Measurements from ENCODE around the gene EEF2K. TPM values are rescaled to one million over a fixed set of nuclear protein-coding genes. Genes with fewer than 3 reads are reported as not detected.

The EEF2K gene
- total and polyA plus RNA-seq, 2 donors, result 5.8 to 8.6 TPM

- no peak for DNase-seq (ENCODE audit: low read depth in 6 of 9, low spot score in 9 of 9)
- no peaks in the 10 kb centered on the region for H3K4me1 ChIP-seq (ENCODE audit: control insufficient read depth in 2 of 2, insufficient read depth in 2 of 2, low read length in 2 of 2)
- no peak overlapping the region for H3K27ac ChIP-seq (ENCODE audit: low read depth in 1 of 2, low read length in 1 of 2)
- WGBS, result 98% methylated on average over 23 of the region's 23 CpGs
- H3K36me3 ChIP-seq (ENCODE audit: control insufficient read depth in 2 of 2, insufficient read depth in 2 of 2, low read length in 1 of 2), result peaks cover 63 to 68% of the 10 kb centered on the region in 2 donors
- no peak overlapping the region for H3K4me3 ChIP-seq (ENCODE audit: low read length in 2 of 2)
- H3K9me3 ChIP-seq (ENCODE audit: control insufficient read depth in 2 of 2, insufficient read depth in 1 of 2, low read length in 1 of 2), result no peaks in the 10 kb centered on the region
- H3K27me3 ChIP-seq (ENCODE audit: control insufficient read depth in 2 of 2, insufficient read depth in 1 of 2, low read length in 1 of 2), result no peaks in the 10 kb centered on the region
Observed at GRCh38 chr16:22312897-22313781, 107.1 kb downstream of the EEF2K start.

DNA sequence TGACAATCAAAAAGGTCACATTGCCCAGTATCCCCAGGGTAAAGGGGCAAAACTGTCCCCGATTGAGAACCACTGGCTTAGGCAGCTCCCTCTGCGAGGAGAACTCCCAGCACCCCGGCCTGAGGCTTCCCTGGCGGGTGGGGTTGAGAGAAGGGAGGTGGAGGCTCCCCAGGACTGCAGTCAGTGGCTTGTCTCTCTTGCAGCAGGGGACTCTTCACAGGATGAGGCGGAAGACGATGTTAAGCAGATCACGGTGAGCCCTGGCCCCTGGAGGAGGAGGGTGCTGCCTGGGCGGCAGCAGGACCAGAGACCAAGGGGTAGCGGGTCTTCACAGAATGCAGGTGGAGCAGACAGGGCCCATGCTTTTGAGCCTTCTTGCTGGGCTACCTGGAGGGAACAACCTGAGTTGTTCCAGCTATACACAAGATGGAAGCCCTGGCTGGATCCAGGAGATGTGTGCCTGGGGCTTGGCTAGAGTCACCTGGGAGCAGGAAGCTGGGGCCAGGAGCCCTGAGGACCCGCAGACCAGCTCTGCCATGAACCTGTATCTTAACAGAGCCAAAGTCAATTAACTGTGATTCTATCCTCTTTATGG, 107.9 kb downstream of the EEF2K start:
- no peaks in the 10 kb centered on the region for H3K9me3 ChIP-seq (ENCODE audit: control insufficient read depth in 2 of 2, insufficient read depth in 1 of 2, low read length in 1 of 2)
- H3K4me3 ChIP-seq (ENCODE audit: low read length in 2 of 2), result no peak overlapping the region
- no peaks in the 10 kb centered on the region for H3K4me1 ChIP-seq (ENCODE audit: control insufficient read depth in 2 of 2, insufficient read depth in 2 of 2, low read length in 2 of 2)
- DNase-seq (ENCODE audit: low read depth in 6 of 9, low spot score in 9 of 9), result no peak
- WGBS, result 97% methylated on average over 10 of the region's 10 CpGs
- H3K36me3 ChIP-seq (ENCODE audit: control insufficient read depth in 2 of 2, insufficient read depth in 2 of 2, low read length in 1 of 2), result peaks cover 63 to 71% of the 10 kb centered on the region in 2 donors
- H3K27me3 ChIP-seq (ENCODE audit: control insufficient read depth in 2 of 2, insufficient read depth in 1 of 2, low read length in 1 of 2), result no peaks in the 10 kb centered on the region
- H3K27ac ChIP-seq (ENCODE audit: low read depth in 1 of 2, low read length in 1 of 2), result no peak overlapping the region

DNA sequence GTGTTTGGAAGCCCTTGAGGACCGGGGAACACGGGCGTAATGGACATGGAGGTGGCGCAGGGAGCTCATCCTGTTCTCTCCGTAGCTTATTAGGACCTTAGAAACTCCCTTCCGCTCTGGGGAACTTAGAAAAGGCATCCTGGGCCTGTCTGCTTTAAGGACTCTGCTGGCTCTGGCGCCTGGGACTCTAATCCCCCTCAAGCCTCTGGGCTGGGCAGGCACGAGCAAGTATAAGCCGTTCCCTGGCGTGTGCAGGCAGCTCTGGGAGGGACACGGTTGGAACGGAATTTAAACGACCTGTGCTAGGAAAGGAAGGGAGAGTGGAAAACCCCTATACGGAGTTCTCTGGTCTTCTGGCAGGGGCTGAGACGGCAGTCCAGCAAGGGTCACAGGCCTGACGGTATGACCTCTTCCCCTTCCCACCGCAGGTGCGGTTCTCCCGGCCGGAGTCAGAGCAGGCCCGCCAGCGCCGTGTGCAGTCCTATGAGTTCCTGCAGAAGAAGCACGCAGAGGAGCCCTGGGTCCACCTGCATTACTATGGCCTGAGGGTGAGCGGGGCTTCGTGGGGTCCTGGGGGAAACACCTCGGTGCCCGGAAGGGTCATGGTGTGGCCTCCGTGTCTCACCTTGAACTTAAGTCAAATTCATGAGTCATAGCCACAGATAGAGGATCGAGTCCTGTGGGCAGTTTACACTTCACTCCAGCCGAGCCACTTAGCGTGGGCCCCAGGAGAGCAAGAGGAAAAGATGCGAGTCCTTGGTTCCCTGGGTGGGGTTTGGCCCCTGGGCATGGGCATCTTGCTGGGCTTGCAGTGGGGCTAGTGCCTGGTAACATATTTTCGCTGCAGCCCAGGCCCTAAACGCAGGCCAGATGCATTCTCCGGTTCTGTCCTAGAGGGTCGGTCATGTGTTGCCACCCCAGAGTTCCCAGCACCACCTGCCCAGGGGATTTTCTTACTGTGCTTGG, 108.9 kb downstream of the EEF2K start:
- DNase-seq (ENCODE audit: low read depth in 6 of 9, low spot score in 9 of 9), result peak in 1 of 9 donors; percentile 28

GRCh38 chr16:22315979-22316378, 109.9 kb downstream of the EEF2K start:
- no peak for DNase-seq (ENCODE audit: low read depth in 6 of 9, low spot score in 9 of 9)
- no peaks in the 10 kb centered on the region for H3K9me3 ChIP-seq (ENCODE audit: control insufficient read depth in 2 of 2, insufficient read depth in 1 of 2, low read length in 1 of 2)
- no peak overlapping the region for H3K4me3 ChIP-seq (ENCODE audit: low read length in 2 of 2)
- no peaks in the 10 kb centered on the region for H3K4me1 ChIP-seq (ENCODE audit: control insufficient read depth in 2 of 2, insufficient read depth in 2 of 2, low read length in 2 of 2)
- no peak overlapping the region for H3K27ac ChIP-seq (ENCODE audit: low read depth in 1 of 2, low read length in 1 of 2)
- no peaks in the 10 kb centered on the region for H3K27me3 ChIP-seq (ENCODE audit: control insufficient read depth in 2 of 2, insufficient read depth in 1 of 2, low read length in 1 of 2)
- WGBS, result 98% methylated on average over 1 of the region's 1 CpG
- peaks cover 54 to 61% of the 10 kb centered on the region in 2 donors for H3K36me3 ChIP-seq (ENCODE audit: control insufficient read depth in 2 of 2, insufficient read depth in 2 of 2, low read length in 1 of 2)

More for the DNA sequence above, 108.9 kb downstream of the EEF2K start:
- no peaks in the 10 kb centered on the region for H3K4me1 ChIP-seq (ENCODE audit: control insufficient read depth in 2 of 2, insufficient read depth in 2 of 2, low read length in 2 of 2)
- no peaks in the 10 kb centered on the region for H3K9me3 ChIP-seq (ENCODE audit: control insufficient read depth in 2 of 2, insufficient read depth in 1 of 2, low read length in 1 of 2)
- H3K4me3 ChIP-seq (ENCODE audit: low read length in 2 of 2), result no peak overlapping the region
- no peaks in the 10 kb centered on the region for H3K27me3 ChIP-seq (ENCODE audit: control insufficient read depth in 2 of 2, insufficient read depth in 1 of 2, low read length in 1 of 2)
- peaks cover 54 to 63% of the 10 kb centered on the region in 2 donors for H3K36me3 ChIP-seq (ENCODE audit: control insufficient read depth in 2 of 2, insufficient read depth in 2 of 2, low read length in 1 of 2)
- peak overlapping the region in 1 of 2 donors; percentile 8 for H3K27ac ChIP-seq (ENCODE audit: low read depth in 1 of 2, low read length in 1 of 2)
- 95% methylated on average over 37 of the region's 37 CpGs for WGBS

DNA sequence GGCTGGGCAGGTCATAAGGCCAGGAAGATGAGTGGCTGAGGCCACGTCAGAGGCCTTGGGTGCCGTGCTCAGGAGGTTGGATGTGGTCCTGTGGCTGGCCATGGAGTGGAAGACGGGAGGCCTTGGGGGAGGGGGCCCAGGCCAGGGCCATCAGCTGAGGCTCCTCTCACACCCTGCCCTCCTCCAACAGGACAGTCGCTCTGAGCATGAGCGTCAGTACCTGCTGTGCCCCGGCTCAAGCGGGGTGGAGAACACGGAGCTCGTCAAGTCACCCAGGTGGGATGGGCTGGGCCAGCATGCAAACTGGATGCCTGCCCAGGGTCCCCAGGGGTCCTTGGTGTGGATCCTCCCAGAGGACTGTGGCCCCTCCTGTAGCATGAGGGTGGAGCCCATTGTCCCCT, 110.3 kb downstream of the EEF2K start:
- Histone ChIP-seq H3K27me3 (ENCODE audit: control insufficient read depth in 2 of 2, insufficient read depth in 1 of 2, low read length in 1 of 2) (no peaks in the 10 kb centered on the region), H3K9me3 (ENCODE audit: control insufficient read depth in 2 of 2, insufficient read depth in 1 of 2, low read length in 1 of 2) (peaks cover 0 to 1% of the 10 kb centered on the region in 2 donors), H3K36me3 (ENCODE audit: control insufficient read depth in 2 of 2, insufficient read depth in 2 of 2, low read length in 1 of 2) (peaks cover 54 to 61% of the 10 kb centered on the region in 2 donors), H3K4me1 (ENCODE audit: control insufficient read depth in 2 of 2, insufficient read depth in 2 of 2, low read length in 2 of 2) (no peaks in the 10 kb centered on the region), H3K27ac (ENCODE audit: low read depth in 1 of 2, low read length in 1 of 2) (no peak overlapping the region), H3K4me3 (ENCODE audit: low read length in 2 of 2) (no peak overlapping the region)
- WGBS, result 94% methylated on average over 9 of the region's 9 CpGs
- no peak for DNase-seq (ENCODE audit: low read depth in 6 of 9, low spot score in 9 of 9)

GRCh38 chr16:22317001-22317530, 111.0 kb downstream of the EEF2K start:
- Histone ChIP-seq H3K4me3 (ENCODE audit: low read length in 2 of 2) (no peak overlapping the region), H3K9me3 (ENCODE audit: control insufficient read depth in 2 of 2, insufficient read depth in 1 of 2, low read length in 1 of 2) (peaks cover 0 to 1% of the 10 kb centered on the region in 2 donors), H3K27me3 (ENCODE audit: control insufficient read depth in 2 of 2, insufficient read depth in 1 of 2, low read length in 1 of 2) (no peaks in the 10 kb centered on the region), H3K4me1 (ENCODE audit: control insufficient read depth in 2 of 2, insufficient read depth in 2 of 2, low read length in 2 of 2) (no peaks in the 10 kb centered on the region), H3K36me3 (ENCODE audit: control insufficient read depth in 2 of 2, insufficient read depth in 2 of 2, low read length in 1 of 2) (peaks cover 51 to 61% of the 10 kb centered on the region in 2 donors), H3K27ac (ENCODE audit: low read depth in 1 of 2, low read length in 1 of 2) (no peak overlapping the region)
- 97% methylated on average over 17 of the region's 17 CpGs for WGBS
- DNase-seq (ENCODE audit: low read depth in 6 of 9, low spot score in 9 of 9), result no peak

DNA sequence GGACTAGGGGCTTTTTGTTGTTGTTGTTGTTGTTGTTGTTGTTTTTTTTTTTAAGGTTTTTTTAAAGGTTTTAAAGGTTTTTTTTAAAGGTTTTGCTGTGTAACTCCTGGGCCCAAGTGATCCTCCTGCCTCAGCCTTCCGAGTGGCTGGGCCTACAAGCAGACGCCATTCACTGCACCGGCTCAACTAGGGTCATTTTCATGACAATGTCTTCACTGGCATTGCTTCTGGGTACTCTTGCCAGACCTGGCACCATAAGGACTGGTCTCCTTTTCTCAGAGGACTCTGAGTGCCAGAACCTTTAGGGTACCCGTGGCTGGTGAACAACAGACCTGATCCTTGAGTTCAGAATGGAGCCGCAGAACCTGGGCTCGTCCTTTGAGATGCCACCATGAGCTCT, 111.5 kb downstream of the EEF2K start:
- H3K27me3 ChIP-seq (ENCODE audit: control insufficient read depth in 2 of 2, insufficient read depth in 1 of 2, low read length in 1 of 2), result no peaks in the 10 kb centered on the region
- DNase-seq (ENCODE audit: low read depth in 6 of 9, low spot score in 9 of 9), result no peak
- peaks cover 0 to 1% of the 10 kb centered on the region in 2 donors for H3K9me3 ChIP-seq (ENCODE audit: control insufficient read depth in 2 of 2, insufficient read depth in 1 of 2, low read length in 1 of 2)
- WGBS, result over 99% methylated on average over 6 of the region's 6 CpGs
- H3K4me3 ChIP-seq (ENCODE audit: low read length in 2 of 2), result no peak overlapping the region
- H3K36me3 ChIP-seq (ENCODE audit: control insufficient read depth in 2 of 2, insufficient read depth in 2 of 2, low read length in 1 of 2), result peaks cover 54 to 65% of the 10 kb centered on the region in 2 donors
- H3K27ac ChIP-seq (ENCODE audit: low read depth in 1 of 2, low read length in 1 of 2), result no peak overlapping the region
- H3K4me1 ChIP-seq (ENCODE audit: control insufficient read depth in 2 of 2, insufficient read depth in 2 of 2, low read length in 2 of 2), result no peaks in the 10 kb centered on the region

- DNase-seq (ENCODE audit: low read depth in 6 of 9, low spot score in 9 of 9), result peak in 2 of 9 donors; percentile 35 to 49
- no peaks in the 10 kb centered on the region for H3K4me1 ChIP-seq (ENCODE audit: control insufficient read depth in 2 of 2, insufficient read depth in 2 of 2, low read length in 2 of 2)
- H3K36me3 ChIP-seq (ENCODE audit: control insufficient read depth in 2 of 2, insufficient read depth in 2 of 2, low read length in 1 of 2), result peaks cover 56 to 63% of the 10 kb centered on the region in 2 donors
- no peak overlapping the region for H3K27ac ChIP-seq (ENCODE audit: low read depth in 1 of 2, low read length in 1 of 2)
- WGBS, result 95% methylated on average over 18 of the region's 18 CpGs
- no peaks in the 10 kb centered on the region for H3K27me3 ChIP-seq (ENCODE audit: control insufficient read depth in 2 of 2, insufficient read depth in 1 of 2, low read length in 1 of 2)
- no peak overlapping the region for H3K4me3 ChIP-seq (ENCODE audit: low read length in 2 of 2)
- peaks cover 0 to 1% of the 10 kb centered on the region in 2 donors for H3K9me3 ChIP-seq (ENCODE audit: control insufficient read depth in 2 of 2, insufficient read depth in 1 of 2, low read length in 1 of 2)
Observed at GRCh38 chr16:22318690-22319358, 112.7 kb downstream of the EEF2K start.
